GM19099 (cell line): ENCODE results near the gene PPM1G.

Experiments used
- POLR2A ChIP-seq: IDR thresholded peaks from 3 replicates; pipeline ENCODE4 v1.6.1; 2011; ENCODE audit warnings: low read depth; ENCODE audit not compliant: insufficient read length; ENCODE audit errors: extremely low read depth

The PPM1G gene

GRCh38 chr2:27370026-27370815 is 39.2 kb downstream of the PPM1G start, which contains the start of the genes EIF2B4 and SNX17:
TSS of gene EIF2B4 (minus strand) at chr2:27370338. CDS start at chr2:27370314, 24 bp downstream.
TSS of gene SNX17 (plus strand) at chr2:27370616. CDS start at chr2:27370744, 128 bp downstream.
- TF ChIP-seq POLR2A: peak; percentile 89

GRCh38 chr2:27369471-27370025 is 39.8 kb downstream of the PPM1G start:
- no peak for TF ChIP-seq POLR2A

- no peak for TF ChIP-seq POLR2A
These were observed 45.5 kb downstream of the PPM1G start for GRCh38 chr2:27363933-27364332.

GRCh38 chr2:27362678-27363420 is 46.5 kb downstream of the PPM1G start:
- TF ChIP-seq POLR2A: no peak

GRCh38 chr2:27356382-27357181 is 52.8 kb downstream of the PPM1G start, which contains the start of gene GTF3C2:
TSS of gene GTF3C2 (minus strand) at chr2:27356764. CDS start at chr2:27343554, 13,210 bp downstream.
- peak; percentile 75 for TF ChIP-seq POLR2A

GRCh38 chr2:27356056-27356381 is 53.4 kb downstream of the PPM1G start:
- TF ChIP-seq POLR2A: no peak

GRCh38 chr2:27354597-27354927 is 54.8 kb downstream of the PPM1G start:
- TF ChIP-seq POLR2A: no peak

- TF ChIP-seq POLR2A: no peak
These were observed 55.4 kb downstream of the PPM1G start for GRCh38 chr2:27353762-27354596.

- no peak for TF ChIP-seq POLR2A
These were observed 57.4 kb downstream of the PPM1G start for GRCh38 chr2:27351802-27352598.

GRCh38 chr2:27350106-27350693 is 59.2 kb downstream of the PPM1G start:
- no peak for TF ChIP-seq POLR2A

GRCh38 chr2:27347641-27348040 is 61.8 kb downstream of the PPM1G start:
- no peak for TF ChIP-seq POLR2A

GRCh38 chr2:27336173-27336572 is 73.2 kb downstream of the PPM1G start:
- no peak for TF ChIP-seq POLR2A

- TF ChIP-seq POLR2A: no peak
These were observed 74.1 kb downstream of the PPM1G start for GRCh38 chr2:27335311-27335710.
